T-cell (primary cell): ENCODE results near the gene TMC8. TPM values are rescaled to one million over a fixed set of nuclear protein-coding genes. Genes with fewer than 3 reads are reported as not detected.

ENCODE experiments used
- ATAC-seq, 4 experiments: fragments of 200-7000 bp in 3 of 4; fragments of 150-1000 bp in 1 of 4; cut with Tn5 transposase; replicated peaks in 1 of 4; 1 replicate in 3 of 4; 2 replicates in 1 of 4; pipeline ENCODE4 v1.10.0; 2021; ENCODE audit warnings: moderate library complexity in 3 of 4, mild to moderate bottlenecking in 2 of 4, moderate number of reproducible peaks in 1 of 4
- CTCF ChIA-PET, 2 donors: fragments of 300-600 bp; sonication (Branson Sonifier 250); formaldehyde crosslinking; loops; one replicate each; lab custom pipeline; 2022; ENCODE audit warnings: antibody characterized with exemption in 2 of 2; lab: Charles Lee
- POLR2A ChIA-PET, 2 donors: fragments of 300-600 bp; sonication (Branson Sonifier 250); formaldehyde crosslinking; loops; one replicate each; lab custom pipeline; 2022; ENCODE audit warnings: antibody characterized with exemption in 2 of 2; lab: Charles Lee
- DNase-seq, 35 experiments: peaks; one replicate each; pipeline versions ENCODE4 v3.0.0 to v3.0.0-alpha.2; 2013 to 2023
- H3K27ac ChIP-seq: one replicate; pipeline ENCODE4 v1.5.1; 2013; ENCODE audit warnings: low read length
- H3K27me3 ChIP-seq, 2 experiments: replicated peaks in 1 of 2; 1 replicate in 1 of 2; 2 replicates in 1 of 2; pipeline versions ENCODE4 v1.6.1 to v1.7.0; 2013; ENCODE audit warnings: low read length in 1 of 2, mixed read lengths in 1 of 2; ENCODE audit not compliant: control insufficient read depth in 2 of 2, insufficient read depth in 2 of 2; ENCODE audit errors: extremely low read depth in 1 of 2
- H3K36me3 ChIP-seq, 2 donors: 1 replicate in 1 of 2; 2 replicates in 1 of 2; pipeline versions ENCODE4 v1.6.1 to v1.7.0; 2013; ENCODE audit warnings: low read length in 1 of 2; ENCODE audit not compliant: control insufficient read depth in 2 of 2, insufficient read depth in 1 of 2; ENCODE audit errors: extremely low read depth in 1 of 2
- H3K4me1 ChIP-seq, 2 experiments: 1 replicate in 1 of 2; 2 replicates in 1 of 2; pipeline versions ENCODE4 v1.6.1 to v1.7.0; 2013; ENCODE audit warnings: low read length in 2 of 2, mixed read lengths in 1 of 2; ENCODE audit not compliant: insufficient read depth in 2 of 2, control insufficient read depth in 1 of 2; ENCODE audit errors: extremely low read depth in 1 of 2
- H3K4me3 ChIP-seq, 2 donors: 1 replicate in 1 of 2; 2 replicates in 1 of 2; pipeline versions ENCODE4 v1.5.1 to v1.7.0; 2013; ENCODE audit warnings: mild to moderate bottlenecking in 2 of 2, low read length in 1 of 2, moderate library complexity in 1 of 2; ENCODE audit not compliant: control insufficient read depth in 1 of 2; ENCODE audit errors: extremely low read depth in 1 of 2
- H3K9me3 ChIP-seq: 2 replicates; pipeline ENCODE4 v1.7.0; 2013
- H3K27ac Mint-ChIP-seq, 2 donors: one replicate each; pipeline ENCODE4 v1.8.0; 2020 to 2021; ENCODE audit warnings: mild to moderate bottlenecking in 2 of 2, mixed read lengths in 2 of 2
- H3K27me3 Mint-ChIP-seq, 2 donors: one replicate each; pipeline ENCODE4 v1.8.0; 2021 to 2022; ENCODE audit warnings: mixed read lengths in 2 of 2
- H3K36me3 Mint-ChIP-seq: one replicate; pipeline ENCODE4 v1.8.0; 2021; ENCODE audit warnings: mixed read lengths
- H3K4me1 Mint-ChIP-seq, 3 donors: one replicate each; pipeline ENCODE4 v1.8.0; 2020 to 2022; ENCODE audit warnings: mixed read lengths in 3 of 3, mild to moderate bottlenecking in 1 of 3
- H3K4me3 Mint-ChIP-seq, 3 donors: one replicate each; pipeline ENCODE4 v1.8.0; 2020 to 2022; ENCODE audit warnings: mild to moderate bottlenecking in 3 of 3, mixed read lengths in 3 of 3, moderate library complexity in 3 of 3
- H3K9me3 Mint-ChIP-seq, 3 donors: one replicate each; pipeline ENCODE4 v1.8.0; 2020 to 2022; ENCODE audit warnings: mixed read lengths in 3 of 3
- WGBS: methylation state at CpG from one replicate; pipeline ENCODE4 v1.1.5; 2013; ENCODE audit warnings: missing lambda C conversion rate; ENCODE audit not compliant: insufficient coverage; 5-methylcytosine and 5-hydroxymethylcytosine counted together
- total RNA-seq, 35 experiments: library from RNA in 6 of 35; stranded (reverse) in 6 of 35; fragments of 120-200 nt in 1 of 35; gene quantifications; one replicate each; pipeline versions ENCODE4 v1.2.1 to v1.2.4 and lab custom pipeline; 2013 to 2026

Gene TMC8
- total RNA-seq, 5 donors from 2014 or later (not counting 1 experiment from before 2014, with no cell fraction given) = 301 to 631 (median 431) TPM

DNA sequence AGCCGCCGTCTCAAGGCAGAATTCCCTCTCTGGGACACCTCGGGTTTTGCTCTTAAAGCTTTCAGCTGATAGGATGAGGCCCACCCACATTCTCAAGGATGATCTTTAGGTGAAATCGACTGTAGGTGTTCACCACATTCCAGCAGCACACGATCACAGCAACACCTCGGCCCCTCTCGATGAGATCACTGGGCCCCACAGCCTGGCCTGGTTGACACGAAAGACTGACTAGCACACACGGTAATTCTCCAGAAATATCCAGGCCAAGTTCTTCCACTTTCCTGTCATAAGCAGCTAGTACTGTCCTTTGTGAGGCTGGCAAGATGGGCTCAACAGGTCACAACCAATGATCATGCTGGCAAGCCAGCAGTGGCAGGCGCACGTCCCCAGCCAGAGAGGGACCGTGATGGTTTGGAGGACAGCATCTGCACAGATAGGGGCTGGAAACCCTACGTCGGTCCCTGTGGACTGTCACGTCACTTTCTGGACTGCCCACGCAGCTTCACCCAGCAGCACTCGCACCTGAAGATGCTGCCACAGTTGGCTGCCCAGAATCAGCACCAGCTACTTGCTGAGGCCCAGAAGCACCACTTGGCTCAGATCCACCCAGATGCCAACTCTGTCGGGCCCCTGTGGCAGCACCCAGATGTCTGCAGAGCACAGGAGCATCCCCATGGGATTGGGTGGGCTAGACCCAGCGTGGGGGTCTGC lies 19.4 kb upstream of the TMC8 start:
- ChIA-PET CTCF (interaction anchor here in 1 of 2 donors (1.0 kb wide), 1 partner anchor 25 kb away, joined by 4 read pairs; no protein-coding TSS in a partner anchor), POLR2A (no interaction called here)
- H3K36me3 Mint-ChIP-seq = peaks cover 34% of the 10 kb centered on the region
- H3K4me1 Mint-ChIP-seq = peaks cover 41 to 51% (median 48%) of the 10 kb centered on the region in 3 donors
- no peak overlapping the region for H3K4me3 Mint-ChIP-seq
- no peak overlapping the region for H3K27ac ChIP-seq
- no peaks in the 10 kb centered on the region for H3K27me3 ChIP-seq
- peaks cover 3 to 62% of the 10 kb centered on the region in 2 experiments for H3K4me1 ChIP-seq
- peak overlapping the region; percentile 34 to 59 for H3K27ac Mint-ChIP-seq
- ATAC-seq = no peak
- H3K9me3 Mint-ChIP-seq = no peaks in the 10 kb centered on the region
- H3K4me3 ChIP-seq = no peak overlapping the region
- DNase-seq = no peak
- H3K36me3 ChIP-seq = peaks cover 24 to 80% of the 10 kb centered on the region in 2 donors
- no peaks in the 10 kb centered on the region for H3K9me3 ChIP-seq
- WGBS = 87% methylated on average over 16 of the region's 19 CpGs
- no peaks in the 10 kb centered on the region for H3K27me3 Mint-ChIP-seq

DNA sequence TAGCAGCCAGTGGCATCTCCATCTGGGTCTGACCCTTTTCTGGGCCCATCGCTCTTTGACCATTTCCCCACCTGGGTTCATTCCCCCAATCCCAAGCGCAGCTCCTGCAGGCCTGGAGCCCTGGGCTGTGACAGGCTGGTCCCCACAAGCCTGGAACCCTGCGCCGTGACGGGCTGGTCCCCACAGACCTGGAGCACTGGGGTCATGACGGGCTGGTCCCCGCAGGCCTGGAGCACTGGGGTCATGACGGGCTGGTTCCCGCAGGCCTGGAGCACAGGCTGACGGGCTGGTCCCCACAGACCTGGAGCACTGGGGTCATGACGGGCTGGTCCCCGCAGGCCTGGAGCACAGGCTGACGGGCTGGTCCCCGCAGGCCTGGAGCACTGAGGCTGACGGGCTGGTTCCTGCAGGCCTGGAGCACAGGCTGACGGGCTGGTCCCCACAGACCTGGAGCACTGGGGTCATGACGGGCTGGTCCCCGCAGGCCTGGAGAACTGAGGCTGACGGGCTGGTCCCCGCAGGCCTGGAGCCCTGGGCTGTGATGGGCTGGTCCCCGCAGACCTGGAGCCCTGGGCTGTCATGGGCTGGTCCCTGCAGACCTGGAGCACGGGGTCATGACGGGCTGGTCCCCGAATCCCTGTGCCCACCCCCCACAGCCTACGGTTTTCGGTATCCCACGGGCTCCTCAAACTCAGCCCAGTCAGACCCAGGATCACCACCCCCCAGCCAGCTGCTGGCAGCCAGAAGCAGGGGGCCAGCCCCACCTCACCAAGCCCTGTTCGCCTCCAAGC lies 18.6 kb upstream of the TMC8 start:
- no peaks in the 10 kb centered on the region for H3K27me3 Mint-ChIP-seq
- Histone ChIP-seq H3K27ac (peak overlapping the region; percentile 14), H3K4me1 (peaks cover 3 to 67% of the 10 kb centered on the region in 2 experiments), H3K36me3 (peaks cover 24 to 85% of the 10 kb centered on the region in 2 donors), H3K4me3 (no peak overlapping the region), H3K9me3 (no peaks in the 10 kb centered on the region), H3K27me3 (no peaks in the 10 kb centered on the region)
- H3K9me3 Mint-ChIP-seq = no peaks in the 10 kb centered on the region
- 92% methylated on average over 26 of the region's 28 CpGs for WGBS
- CTCF ChIA-PET = interaction anchor here in 1 of 2 donors (0.6 to 1.5 kb wide), 2 partner anchors 64 to 138 kb away, joined by 3 to 4 read pairs; no protein-coding TSS in a partner anchor
- H3K27ac Mint-ChIP-seq = peak overlapping the region; percentile 90 to 95
- ATAC-seq (peak in 1 of 4 experiments; percentile 9), DNase-seq (no peak)
- peaks cover 36% of the 10 kb centered on the region for H3K36me3 Mint-ChIP-seq
- peak overlapping the region in 1 of 3 donors; percentile 5 for H3K4me3 Mint-ChIP-seq
- peaks cover 44 to 53% (median 50%) of the 10 kb centered on the region in 3 donors for H3K4me1 Mint-ChIP-seq
- POLR2A ChIA-PET = no interaction called here

DNA sequence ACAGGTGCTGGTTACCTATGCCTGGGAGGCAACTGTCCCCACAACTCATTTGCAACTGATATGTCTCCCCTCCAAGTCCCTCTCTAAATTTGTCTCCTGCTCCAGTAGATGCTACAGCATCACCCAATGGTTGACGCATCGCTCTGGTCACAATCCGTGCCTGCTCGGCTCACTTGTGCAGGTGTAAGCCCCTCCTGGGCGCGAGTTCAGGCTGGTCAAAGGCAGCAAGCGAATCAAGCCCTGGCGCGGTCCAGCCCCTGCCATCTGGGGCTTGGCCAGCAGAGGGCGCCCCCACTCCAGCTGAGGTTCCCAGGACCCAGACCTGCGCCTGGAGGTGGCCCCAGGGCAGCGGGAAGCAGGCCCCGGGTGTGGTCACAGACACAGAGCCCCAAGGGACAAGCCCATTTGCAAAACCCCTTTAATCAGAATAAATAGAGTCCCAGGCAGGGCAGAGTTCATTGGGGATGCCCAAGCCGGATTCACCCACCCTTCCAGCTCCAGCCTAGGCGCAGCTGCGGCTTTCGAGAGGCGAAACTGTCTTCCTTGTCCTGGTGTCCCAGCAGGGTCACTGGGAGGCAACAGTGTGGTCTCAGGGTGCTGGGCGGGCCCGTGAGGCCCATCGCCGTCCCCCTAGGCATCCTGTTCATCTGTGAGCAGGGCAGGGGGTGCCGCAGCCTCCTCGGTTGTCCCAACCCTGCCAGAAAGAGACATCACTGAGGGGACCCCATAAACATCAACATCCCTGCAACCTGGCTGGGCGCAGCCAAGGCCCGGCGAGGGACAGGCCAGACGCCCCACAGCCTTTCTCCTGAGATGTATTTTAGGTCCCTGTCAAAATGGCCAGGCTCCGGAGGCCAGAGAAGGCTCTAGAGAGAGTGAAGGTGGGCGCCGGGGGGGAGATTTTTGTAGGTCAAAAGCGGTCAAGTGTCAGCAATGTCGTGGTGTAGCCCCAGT lies 17.8 kb upstream of the TMC8 start:
- peaks cover 33% of the 10 kb centered on the region for H3K36me3 Mint-ChIP-seq
- Histone ChIP-seq H3K9me3 (no peaks in the 10 kb centered on the region), H3K4me3 (no peak overlapping the region), H3K4me1 (peaks cover 3 to 76% of the 10 kb centered on the region in 2 experiments), H3K27me3 (no peaks in the 10 kb centered on the region), H3K36me3 (peaks cover 24 to 94% of the 10 kb centered on the region in 2 donors), H3K27ac (peak overlapping the region; percentile 27)
- DNase-seq = peak in 29 of 35 experiments; percentile 53 to 84 (median 71)
- no peaks in the 10 kb centered on the region for H3K27me3 Mint-ChIP-seq
- ChIA-PET POLR2A (no interaction called here), CTCF (interaction anchor here in 1 of 2 donors (0.6 to 1.5 kb wide), 2 partner anchors 63 to 137 kb away, joined by 3 to 4 read pairs; no protein-coding TSS in a partner anchor)
- 59% methylated on average over 25 of the region's 33 CpGs for WGBS
- H3K9me3 Mint-ChIP-seq = no peaks in the 10 kb centered on the region
- H3K4me1 Mint-ChIP-seq = peaks cover 47 to 52% (median 50%) of the 10 kb centered on the region in 3 donors
- peak overlapping the region; percentile 90 to 95 for H3K27ac Mint-ChIP-seq
- H3K4me3 Mint-ChIP-seq = peak overlapping the region in 2 of 3 donors; percentile 5 to 61
- peak; percentile 65 to 70 (median 67) for ATAC-seq

DNA sequence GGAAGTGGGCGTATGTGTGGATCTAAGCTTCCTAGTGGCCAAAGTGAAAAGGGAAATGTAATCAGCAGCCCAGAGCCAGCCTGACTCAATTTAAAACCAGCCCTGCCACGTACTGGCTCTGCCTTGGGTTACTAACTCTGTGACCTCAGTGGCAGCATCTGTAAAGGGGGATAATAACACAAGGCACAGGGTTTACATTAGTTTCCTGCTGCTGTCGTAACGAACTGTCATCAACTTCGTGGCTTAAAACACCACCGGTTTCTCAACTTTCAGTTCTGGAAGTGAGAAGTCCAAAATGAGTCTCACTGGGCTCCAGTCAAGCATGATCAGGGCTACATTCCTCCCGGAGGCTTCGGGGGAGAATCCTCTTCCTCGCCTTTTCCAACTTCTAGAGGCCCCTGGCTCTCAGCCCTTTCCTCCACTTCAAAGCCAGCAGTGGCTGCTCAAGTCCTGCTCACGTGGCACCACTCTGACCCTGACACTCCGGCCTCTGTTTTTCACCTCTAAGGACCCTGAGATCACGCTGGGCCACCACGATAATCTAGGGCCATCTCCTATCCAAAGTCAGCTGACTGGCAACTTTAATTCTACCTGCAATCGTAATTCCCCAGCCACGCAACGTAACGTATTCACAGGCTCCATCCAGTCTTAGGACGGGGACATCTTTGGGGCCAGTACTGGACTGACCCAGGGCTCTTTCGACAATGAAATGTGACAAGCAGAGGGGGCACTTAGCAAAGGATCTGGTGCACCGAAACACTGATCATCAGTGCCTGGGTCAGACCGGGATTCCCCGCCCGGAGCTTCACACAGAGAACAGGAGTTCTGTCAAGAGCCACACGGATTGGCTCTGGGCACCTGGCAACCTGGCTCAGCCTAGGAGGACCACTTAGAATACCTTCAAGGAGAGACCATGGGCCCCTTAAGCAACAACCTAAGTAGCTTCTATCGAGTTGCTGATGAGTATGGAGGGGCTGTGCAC lies 16.5 kb upstream of the TMC8 start:
- Histone ChIP-seq H3K27me3 (no peaks in the 10 kb centered on the region), H3K36me3 (peaks cover 20 to 94% of the 10 kb centered on the region in 2 donors), H3K9me3 (no peaks in the 10 kb centered on the region), H3K4me3 (no peak overlapping the region), H3K27ac (peak overlapping the region; percentile 27), H3K4me1 (peaks cover 6 to 83% of the 10 kb centered on the region in 2 experiments)
- WGBS = 66% methylated on average over 23 of the region's 25 CpGs
- peak in 1 of 4 experiments; percentile 24 for ATAC-seq
- H3K9me3 Mint-ChIP-seq = no peaks in the 10 kb centered on the region
- CTCF ChIA-PET = interaction anchor here in 1 of 2 donors (0.7 kb wide), 1 partner anchor 357 kb away, joined by 3 read pairs; no protein-coding TSS in a partner anchor
- peaks cover 47 to 52% (median 52%) of the 10 kb centered on the region in 3 donors for H3K4me1 Mint-ChIP-seq
- POLR2A ChIA-PET = interaction anchor here (0.6 kb wide), 2 partner anchors 55 to 225 kb away, joined by 3 to 8 read pairs; no protein-coding TSS in a partner anchor
- peak overlapping the region in 2 of 3 donors; percentile 13 to 32 for H3K4me3 Mint-ChIP-seq
- no peaks in the 10 kb centered on the region for H3K27me3 Mint-ChIP-seq
- peak overlapping the region; percentile 89 for H3K27ac Mint-ChIP-seq
- DNase-seq = peak in 1 of 35 experiments; percentile 57
- H3K36me3 Mint-ChIP-seq = peaks cover 32% of the 10 kb centered on the region
